NCI-H774 (cell line): Measurements from ENCODE around the gene PDGFB.

Source experiments
- DNase-seq: peaks from one replicate; lab custom pipeline; 2025; lab: John Stamatoyannopoulos, UW

PDGFB gene

GRCh38 chr22:39174498-39175352, 70.1 kb downstream of the PDGFB start:
- no peak for DNase-seq

GRCh38 chr22:39173787-39174497, 70.8 kb downstream of the PDGFB start:
- no peak for DNase-seq
